Measurements from ENCODE around the gene IFNGR1.

- no peak for TF ChIP-seq SP1 (IDR thresholded peaks at IDR 0.05)
- TF ChIP-seq NFRKB (IDR thresholded peaks at IDR 0.05), result no peak
- no peak for TF ChIP-seq BHLHE40 (IDR thresholded peaks at IDR 0.05; ENCODE audit: borderline replicate concordance)
Observed at GRCh38 chr6:137175157-137175867, 43.9 kb downstream of the IFNGR1 start.
